Type B pancreatic cell (in vitro differentiated cells): ENCODE results near the gene LRRC25. TPM values are rescaled to one million over a fixed set of nuclear protein-coding genes. Genes with fewer than 3 reads are reported as not detected.

Source experiments
- DNase-seq: peaks from one replicate; pipeline ENCODE4 v3.0.0; 2021; ENCODE audit warnings: mixed read lengths; ENCODE audit not compliant: unreplicated experiment; ENCODE audit errors: extremely low spot score
- H3K27ac Mint-ChIP-seq: 2 replicates; pipeline ENCODE4 v1.8.0; 2021; ENCODE audit warnings: mild to moderate bottlenecking, mixed read lengths
- H3K27me3 Mint-ChIP-seq: 2 replicates; pipeline ENCODE4 v1.8.0; 2021; ENCODE audit warnings: mixed read lengths
- H3K36me3 Mint-ChIP-seq: 2 replicates; pipeline ENCODE4 v1.8.0; 2021; ENCODE audit warnings: mixed read lengths
- H3K4me1 Mint-ChIP-seq: one replicate; pipeline ENCODE4 v1.8.0; 2021; ENCODE audit warnings: mixed read lengths; ENCODE audit not compliant: unreplicated experiment
- H3K4me3 Mint-ChIP-seq: 2 replicates; pipeline ENCODE4 v1.8.0; 2021; ENCODE audit warnings: mild to moderate bottlenecking, mixed read lengths
- H3K9me3 Mint-ChIP-seq: 2 replicates; pipeline ENCODE4 v1.8.0; 2021; ENCODE audit warnings: mixed read lengths
- total RNA-seq: library from RNA; stranded (reverse); gene quantifications from 2 replicates; pipeline ENCODE4 v1.2.1, GENCODE V29; 2021; ENCODE audit warnings: low replicate concordance
- TF ChIP-seq, protein P1 (sequence below): fragments of 200-600 bp; sonication (generic); conservative IDR thresholded peaks from 2 replicates; pipeline ENCODE4 v1.5.0; 2021; ENCODE audit warnings: antibody characterized with exemption, mild to moderate bottlenecking

LRRC25 gene
- total RNA-seq, 1 donor from 2014 or later: 0.19 TPM

DNA sequence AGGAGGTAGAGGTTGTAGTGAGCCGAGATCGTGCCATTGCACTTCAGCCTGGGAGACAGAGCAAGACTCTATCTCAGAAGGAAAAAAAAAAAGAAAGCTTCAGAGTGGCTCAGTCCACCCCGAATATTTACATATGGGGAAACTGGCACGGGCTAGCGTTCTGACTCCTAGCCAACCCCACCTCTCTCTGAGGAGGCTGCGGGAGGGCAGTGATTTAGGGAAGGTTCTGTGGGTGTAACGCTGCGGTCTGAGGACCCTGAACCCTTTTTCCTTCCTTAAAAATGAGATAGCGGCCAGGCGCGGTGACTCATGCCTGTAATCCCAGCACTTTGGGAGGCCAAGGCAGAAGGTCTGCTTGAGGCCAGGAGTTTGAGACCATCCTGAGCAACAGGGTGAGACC lies 5.0 kb downstream of the LRRC25 start:
- H3K27ac Mint-ChIP-seq: no peak overlapping the region
- TF ChIP-seq, protein P1, sequence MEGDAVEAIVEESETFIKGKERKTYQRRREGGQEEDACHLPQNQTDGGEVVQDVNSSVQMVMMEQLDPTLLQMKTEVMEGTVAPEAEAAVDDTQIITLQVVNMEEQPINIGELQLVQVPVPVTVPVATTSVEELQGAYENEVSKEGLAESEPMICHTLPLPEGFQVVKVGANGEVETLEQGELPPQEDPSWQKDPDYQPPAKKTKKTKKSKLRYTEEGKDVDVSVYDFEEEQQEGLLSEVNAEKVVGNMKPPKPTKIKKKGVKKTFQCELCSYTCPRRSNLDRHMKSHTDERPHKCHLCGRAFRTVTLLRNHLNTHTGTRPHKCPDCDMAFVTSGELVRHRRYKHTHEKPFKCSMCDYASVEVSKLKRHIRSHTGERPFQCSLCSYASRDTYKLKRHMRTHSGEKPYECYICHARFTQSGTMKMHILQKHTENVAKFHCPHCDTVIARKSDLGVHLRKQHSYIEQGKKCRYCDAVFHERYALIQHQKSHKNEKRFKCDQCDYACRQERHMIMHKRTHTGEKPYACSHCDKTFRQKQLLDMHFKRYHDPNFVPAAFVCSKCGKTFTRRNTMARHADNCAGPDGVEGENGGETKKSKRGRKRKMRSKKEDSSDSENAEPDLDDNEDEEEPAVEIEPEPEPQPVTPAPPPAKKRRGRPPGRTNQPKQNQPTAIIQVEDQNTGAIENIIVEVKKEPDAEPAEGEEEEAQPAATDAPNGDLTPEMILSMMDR: no peak
- DNase-seq: no peak
- H3K36me3 Mint-ChIP-seq: no peaks in the 10 kb centered on the region
- peaks cover 7% of the 10 kb centered on the region for H3K4me1 Mint-ChIP-seq
- no peaks in the 10 kb centered on the region for H3K9me3 Mint-ChIP-seq
- H3K4me3 Mint-ChIP-seq: no peak overlapping the region
- peaks cover 11% of the 10 kb centered on the region for H3K27me3 Mint-ChIP-seq

DNA sequence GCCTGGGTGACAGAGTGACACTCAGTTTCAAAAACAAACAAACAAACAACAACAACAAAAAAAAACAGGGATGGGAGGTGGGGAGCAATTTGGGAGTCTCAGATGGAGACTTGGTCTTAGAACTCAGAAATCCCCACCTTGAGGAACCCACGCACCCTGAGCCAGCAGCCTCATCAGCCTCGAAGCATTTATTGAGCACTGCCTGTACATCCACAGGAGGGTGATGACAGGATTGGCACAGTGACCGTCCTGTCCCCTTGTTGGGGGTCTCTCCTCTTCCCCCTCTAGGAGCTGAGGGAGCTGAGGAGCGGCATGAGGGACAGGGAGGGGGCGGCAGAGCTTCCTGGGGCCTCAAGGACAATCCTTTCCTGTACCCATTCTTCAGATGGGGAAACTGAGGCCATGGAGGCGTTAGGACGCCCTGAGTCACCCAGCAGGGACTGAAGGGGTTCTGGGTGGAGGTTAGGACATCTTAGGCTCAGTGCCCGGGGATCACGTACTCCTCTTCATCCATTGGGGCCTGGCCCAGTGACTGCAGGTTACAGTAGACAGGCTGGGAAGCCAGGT lies 5.8 kb downstream of the LRRC25 start:
- TF ChIP-seq, protein P1: no peak
- H3K36me3 Mint-ChIP-seq: no peaks in the 10 kb centered on the region
- peaks cover 8% of the 10 kb centered on the region for H3K4me1 Mint-ChIP-seq
- peaks cover 15% of the 10 kb centered on the region for H3K27me3 Mint-ChIP-seq
- H3K4me3 Mint-ChIP-seq: no peak overlapping the region
- H3K9me3 Mint-ChIP-seq: no peaks in the 10 kb centered on the region
- no peak for DNase-seq
- no peak overlapping the region for H3K27ac Mint-ChIP-seq

DNA sequence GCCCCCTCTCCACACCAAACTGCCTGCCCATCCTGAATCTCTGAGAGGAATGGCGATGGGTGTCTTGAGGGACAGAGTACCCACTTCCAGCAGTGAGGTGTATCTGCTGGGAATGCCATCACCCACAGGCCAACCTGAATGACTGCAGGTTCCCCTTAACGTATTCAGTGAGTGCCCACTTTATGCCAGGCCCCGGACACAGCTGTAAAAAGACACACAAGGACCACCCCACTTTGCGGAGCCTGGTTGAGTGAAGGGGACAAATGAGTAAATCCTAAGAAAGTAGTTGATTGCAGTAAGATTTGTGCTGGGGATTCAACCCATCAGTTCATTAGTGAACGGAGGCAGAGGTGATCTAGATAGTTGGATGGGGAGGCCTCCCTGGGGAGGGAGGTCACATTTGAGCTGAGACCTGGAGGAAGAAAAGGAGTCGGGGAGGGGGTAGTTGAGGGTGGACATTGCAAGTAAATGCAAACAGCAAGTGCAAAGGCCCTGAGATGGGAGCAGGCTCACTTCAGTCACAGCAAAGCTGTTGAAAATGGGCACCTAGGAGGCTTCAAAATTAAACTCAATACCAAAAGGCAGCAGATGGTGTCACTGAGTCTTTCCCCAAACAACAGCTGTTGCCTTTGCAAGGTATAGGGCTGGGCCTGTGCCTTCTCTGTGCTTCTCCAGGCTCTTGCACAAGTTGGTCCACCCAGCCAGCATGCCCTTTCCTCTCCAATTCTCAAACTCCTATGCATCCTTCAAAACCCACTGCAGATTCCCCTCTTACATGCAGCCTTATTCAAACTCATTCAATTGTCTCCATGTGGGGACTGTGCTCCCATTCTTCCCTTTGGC lies 7.1 kb downstream of the LRRC25 start:
- Mint-ChIP-seq H3K4me3 (peak overlapping the region; percentile 73), H3K27me3 (peaks cover 15% of the 10 kb centered on the region), H3K36me3 (no peaks in the 10 kb centered on the region), H3K4me1 (peaks cover 11% of the 10 kb centered on the region), H3K9me3 (no peaks in the 10 kb centered on the region), H3K27ac (peak overlapping the region; percentile 87)
- TF ChIP-seq, protein P1: no peak
- no peak for DNase-seq

DNA sequence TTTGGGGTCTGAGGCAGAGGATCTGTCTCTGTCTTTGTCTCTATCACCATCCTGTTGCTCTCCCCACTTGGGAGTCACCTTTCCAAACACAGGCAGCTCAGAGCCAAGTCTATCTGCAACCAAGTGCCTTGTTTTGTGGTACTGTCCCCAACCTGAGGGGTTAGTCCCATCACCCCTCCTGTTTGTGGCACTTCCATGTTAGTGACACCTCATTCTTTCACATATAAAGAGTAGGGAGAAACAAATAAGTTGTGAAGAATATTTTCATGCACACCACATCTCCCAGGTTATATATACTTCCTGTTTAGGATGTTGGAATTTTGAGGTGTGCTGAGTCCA lies 7.7 kb downstream of the LRRC25 start:
- peak overlapping the region; percentile 87 for H3K27ac Mint-ChIP-seq

DNA sequence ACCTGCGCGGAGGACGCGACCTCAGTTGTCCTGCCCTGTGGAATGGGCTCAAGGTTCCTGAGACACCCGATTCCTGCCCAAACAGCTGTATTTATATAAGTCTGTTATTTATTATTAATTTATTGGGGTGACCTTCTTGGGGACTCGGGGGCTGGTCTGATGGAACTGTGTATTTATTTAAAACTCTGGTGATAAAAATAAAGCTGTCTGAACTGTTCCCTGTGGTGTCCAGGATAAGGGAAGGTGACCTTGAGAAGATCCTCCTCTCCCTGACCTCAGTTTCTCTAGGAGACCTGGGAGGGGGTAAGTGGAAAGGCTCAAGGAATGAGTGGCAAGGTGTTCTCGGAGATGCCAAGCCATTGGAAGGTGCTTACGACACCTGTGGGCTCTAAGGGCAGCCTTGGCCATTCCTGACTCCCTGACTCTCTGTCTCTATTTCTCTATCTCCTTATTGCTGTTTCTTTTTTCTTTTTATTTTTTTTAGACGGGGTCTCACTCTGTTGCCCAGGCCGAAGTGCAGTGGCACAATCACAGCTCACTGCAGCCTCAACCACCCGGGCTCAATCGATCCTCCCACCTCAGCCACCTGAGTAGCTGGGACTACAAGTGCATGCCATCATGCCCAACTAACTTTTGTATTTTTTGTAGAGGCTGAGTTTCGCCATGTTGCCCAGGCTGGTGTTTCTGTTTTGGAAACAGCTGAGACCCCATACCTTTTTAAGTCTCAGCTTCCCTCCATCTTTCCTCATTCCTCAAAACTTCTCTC lies 8.3 kb downstream of the LRRC25 start:
- Mint-ChIP-seq H3K36me3 (no peaks in the 10 kb centered on the region), H3K27ac (peak overlapping the region; percentile 87), H3K27me3 (peaks cover 15% of the 10 kb centered on the region), H3K4me3 (peak overlapping the region; percentile 78), H3K4me1 (peaks cover 17% of the 10 kb centered on the region), H3K9me3 (no peaks in the 10 kb centered on the region)
- TF ChIP-seq, protein P1: no peak
- DNase-seq: no peak

More for the DNA sequence above, 7.7 kb downstream of the LRRC25 start:
- H3K27me3 Mint-ChIP-seq: peaks cover 15% of the 10 kb centered on the region
- H3K4me3 Mint-ChIP-seq: peak overlapping the region; percentile 73
- H3K4me1 Mint-ChIP-seq: peaks cover 14% of the 10 kb centered on the region
- no peaks in the 10 kb centered on the region for H3K36me3 Mint-ChIP-seq
- H3K9me3 Mint-ChIP-seq: no peaks in the 10 kb centered on the region
- TF ChIP-seq, protein P1: no peak
- no peak for DNase-seq
